Femur (tissue), 1 donor: ENCODE data around the gene PDS5A.
"Not testable (repeated sequence)": the region's sequence is repeated elsewhere in the genome, so short reads cannot be mapped to it uniquely, and the experiment has no call there.

Experiments
- DNase-seq: peaks from one replicate; pipeline ENCODE4 v3.0.0-alpha.2; 2017

Gene PDS5A

DNA sequence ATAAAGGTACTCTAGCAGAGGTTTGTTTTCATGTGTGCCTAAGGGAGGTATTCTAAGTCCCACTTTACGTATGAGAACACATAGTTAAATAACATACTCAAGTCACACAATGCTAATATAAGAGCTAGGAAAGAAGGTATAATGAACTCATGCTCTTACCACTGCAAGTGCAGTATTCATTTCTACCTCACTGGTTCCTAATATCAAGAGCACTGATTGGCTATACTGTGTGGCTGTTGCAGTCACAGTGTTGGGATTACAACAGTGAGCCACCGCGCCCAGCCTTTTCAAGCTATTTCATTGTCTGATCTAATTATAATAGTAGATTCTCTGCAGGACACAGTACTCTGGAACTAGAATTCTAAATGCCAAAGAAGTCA, 84.0 kb downstream of the PDS5A start:
- no peak for DNase-seq

DNA sequence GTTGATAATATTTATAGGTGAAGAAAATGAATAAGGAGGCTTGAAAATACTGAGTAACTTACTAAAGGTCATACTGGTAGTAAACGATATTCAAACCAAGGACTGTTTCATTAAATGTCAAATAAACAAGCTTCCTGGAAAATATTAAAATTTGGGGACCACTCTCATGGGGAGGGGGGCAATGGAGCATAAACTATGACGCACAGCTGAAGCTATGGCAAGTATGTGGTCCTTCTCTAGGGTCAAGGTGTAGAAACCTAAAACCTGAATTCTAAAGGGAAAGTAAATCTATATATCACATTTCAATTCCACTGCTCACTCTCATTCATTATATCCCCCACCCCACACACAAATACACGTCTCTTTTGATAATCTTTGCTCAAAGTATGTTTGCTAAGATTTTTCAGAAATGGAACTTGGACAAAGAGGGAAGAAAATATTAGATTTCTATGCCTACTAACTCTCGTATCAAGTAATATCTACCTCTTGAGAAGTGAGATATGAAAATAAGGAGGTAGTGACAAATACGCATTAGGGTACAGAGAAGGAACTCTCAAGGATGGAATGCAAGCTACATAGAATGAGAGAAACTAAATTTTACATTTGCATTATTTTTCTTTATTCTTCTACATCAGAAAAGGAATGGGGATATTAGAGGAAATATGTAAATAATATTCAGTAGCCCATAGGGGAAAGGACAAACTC, 84.6 kb downstream of the PDS5A start:
- DNase-seq, result no peak

DNA sequence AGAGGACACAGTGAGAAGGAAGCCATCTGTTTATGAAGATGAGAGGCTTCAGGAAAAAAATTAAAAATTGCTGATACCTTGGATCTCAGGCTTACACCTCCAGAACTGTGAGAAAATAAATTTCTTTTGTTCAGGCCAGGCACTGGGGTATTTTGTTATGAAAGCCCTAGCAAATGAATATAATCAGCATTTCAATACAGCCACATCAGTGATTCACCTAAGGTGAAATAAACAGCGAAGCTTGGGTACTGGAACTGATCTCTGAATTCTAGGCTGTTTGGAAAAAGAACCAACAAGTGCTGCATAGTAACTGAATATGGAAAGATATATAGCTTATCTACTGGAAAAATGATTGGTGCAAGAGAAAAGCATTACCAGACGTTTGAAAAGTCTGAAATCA, 88.5 kb downstream of the PDS5A start:
- no peak for DNase-seq

DNA sequence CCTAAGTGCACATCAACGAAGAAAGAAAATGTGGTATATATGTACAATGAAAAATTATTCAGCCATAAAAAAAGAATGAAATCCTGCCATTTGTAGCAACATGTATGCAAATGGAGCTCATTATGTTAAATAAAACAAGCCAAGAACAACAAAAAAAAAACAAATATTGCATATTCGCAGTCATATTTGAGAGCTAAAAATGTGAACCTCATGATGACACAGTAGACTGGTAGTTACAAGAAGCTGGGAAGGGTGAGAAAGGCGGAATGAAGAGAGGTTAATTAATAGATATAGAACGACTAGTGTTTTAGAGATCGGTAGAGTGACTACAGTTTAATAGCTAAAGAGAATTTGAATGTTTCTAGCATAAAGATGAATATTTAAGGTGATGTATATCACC, 89.2 kb downstream of the PDS5A start:
- DNase-seq, result no peak

DNA sequence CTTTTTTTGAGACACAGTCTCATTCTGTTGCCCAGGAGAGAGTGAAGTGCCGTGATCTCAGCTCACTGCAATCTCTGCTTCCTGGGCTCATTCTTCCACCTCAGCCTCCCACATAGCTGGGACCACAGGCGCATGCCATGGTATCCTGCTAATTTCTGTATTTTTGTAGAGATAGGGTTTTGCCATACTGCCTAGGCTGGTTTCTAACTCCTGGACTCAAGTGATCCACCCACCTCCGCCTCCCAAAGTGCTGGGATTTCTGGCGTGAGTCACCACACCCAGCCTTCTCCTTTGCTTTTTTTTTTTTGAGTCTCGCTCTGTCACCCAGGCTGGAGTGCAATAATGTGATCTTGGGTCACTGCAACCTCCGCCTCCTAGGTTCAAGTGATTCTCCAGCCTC, 94.1 kb downstream of the PDS5A start:
- no peak for DNase-seq

DNA sequence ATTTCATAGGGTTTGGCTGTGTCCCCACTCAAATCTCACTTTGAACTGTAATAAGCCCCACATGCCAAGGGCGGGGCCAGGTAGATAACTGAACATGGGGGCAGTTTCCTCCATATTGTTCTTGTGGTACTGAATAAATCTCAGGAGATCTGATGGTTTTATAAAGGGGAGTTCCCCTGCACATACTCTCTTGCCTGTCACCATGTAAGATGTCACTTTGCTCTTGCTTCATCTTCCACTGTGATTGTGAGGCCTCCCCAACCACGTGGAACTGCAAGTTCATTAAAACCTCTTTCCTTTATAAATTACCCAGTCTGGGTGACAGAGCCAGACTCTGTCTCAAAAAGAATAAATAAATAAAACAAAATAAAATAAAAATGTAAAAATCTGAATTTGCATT, 95.9 kb downstream of the PDS5A start:
- DNase-seq, result no peak

DNA sequence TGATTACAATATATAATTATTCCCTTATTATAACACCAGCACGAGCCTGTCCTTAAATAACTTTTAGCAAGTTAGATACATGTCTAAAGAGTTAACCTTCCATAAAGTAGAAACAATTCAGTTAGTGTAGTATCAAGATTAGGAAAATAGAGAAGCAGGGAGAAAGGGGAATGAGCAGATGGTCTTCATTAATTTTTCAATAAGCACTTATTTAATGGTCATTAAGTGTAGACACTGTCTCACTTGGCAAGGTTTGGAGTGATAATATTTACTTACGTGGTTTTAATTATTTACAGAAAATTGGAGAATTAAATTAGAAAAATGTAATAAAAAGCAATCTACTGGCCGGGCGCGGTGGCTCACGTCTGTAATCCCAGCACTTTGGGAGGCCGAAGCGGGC, 99.7 kb downstream of the PDS5A start:
- DNase-seq, result no peak

DNA sequence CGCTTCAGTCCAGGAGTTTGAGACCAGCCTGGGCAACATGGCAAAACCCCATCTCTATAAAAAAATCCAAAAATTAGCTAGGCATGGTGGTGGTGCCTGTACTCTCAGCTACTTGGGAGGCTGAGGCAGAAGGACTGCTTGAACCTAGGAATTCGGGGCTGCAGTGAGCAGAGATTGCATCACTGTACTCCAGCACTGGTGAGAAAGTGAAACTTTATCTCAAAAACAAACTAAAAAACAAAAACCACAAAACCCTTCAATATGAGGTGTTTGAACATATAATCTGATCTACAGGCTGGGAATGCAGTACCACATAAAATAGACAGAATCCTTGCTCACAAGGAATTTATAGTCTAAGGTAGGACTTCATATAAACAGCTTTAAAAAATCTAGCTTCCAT, 103.9 kb downstream of the PDS5A start:
- DNase-seq, result no peak

DNA sequence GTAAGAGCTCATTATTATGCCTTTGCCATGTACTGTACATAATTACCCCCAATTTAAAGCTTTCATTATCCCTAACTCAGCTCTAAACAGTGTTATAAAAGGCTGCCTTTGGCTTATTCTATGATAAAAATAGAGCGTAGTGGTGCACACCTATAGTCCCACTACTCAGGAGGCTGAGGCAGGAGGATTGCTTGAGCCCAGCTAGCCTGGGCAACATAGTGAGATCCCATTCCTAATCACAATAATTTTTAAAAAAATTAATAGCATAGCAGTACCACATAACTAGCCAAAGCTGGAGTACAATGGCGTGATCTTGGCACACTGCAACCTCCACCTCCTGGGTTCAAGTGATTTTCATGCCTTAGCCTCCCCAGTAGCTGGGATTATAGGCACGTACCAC, 112.4 kb downstream of the PDS5A start:
- DNase-seq, result no peak

DNA sequence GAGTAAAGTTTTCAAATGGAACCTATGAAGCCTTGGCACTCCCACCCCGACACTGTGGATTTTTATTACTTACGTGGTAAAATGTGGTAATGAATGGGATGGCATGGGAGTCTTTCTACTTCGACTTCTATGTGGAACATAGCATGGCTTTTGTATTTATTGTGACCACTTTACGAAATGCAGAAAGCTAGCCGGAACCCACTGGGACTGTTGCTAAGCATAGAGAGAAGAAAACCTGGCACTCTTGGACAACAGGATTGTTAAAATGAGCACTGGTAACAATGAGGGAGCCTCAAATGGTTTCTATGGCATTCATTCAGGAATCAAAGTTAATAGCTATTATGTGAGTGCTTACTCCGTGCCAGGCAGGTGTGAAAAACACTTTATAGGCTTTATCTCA, 113.3 kb downstream of the PDS5A start:
- no peak for DNase-seq

DNA sequence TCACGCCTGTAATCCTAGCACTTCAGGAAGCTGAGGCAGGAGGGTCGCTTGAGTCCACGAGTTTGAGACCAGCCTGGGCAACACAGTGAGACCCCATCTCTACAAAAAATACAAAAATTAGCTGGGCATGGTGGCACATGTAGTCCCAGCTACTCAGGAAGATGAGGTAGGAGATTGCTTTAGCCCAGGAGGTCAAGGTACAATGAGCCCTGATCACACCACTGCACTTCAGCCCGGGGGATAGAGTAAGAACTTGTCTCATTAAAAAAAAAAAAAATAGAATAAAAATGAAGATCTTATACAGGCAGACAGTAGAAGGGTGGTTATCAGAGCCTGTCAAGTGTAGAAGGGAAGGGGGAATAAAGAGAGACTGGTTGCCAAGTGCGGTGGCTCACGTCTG, 116.9 kb downstream of the PDS5A start:
- no peak for DNase-seq

DNA sequence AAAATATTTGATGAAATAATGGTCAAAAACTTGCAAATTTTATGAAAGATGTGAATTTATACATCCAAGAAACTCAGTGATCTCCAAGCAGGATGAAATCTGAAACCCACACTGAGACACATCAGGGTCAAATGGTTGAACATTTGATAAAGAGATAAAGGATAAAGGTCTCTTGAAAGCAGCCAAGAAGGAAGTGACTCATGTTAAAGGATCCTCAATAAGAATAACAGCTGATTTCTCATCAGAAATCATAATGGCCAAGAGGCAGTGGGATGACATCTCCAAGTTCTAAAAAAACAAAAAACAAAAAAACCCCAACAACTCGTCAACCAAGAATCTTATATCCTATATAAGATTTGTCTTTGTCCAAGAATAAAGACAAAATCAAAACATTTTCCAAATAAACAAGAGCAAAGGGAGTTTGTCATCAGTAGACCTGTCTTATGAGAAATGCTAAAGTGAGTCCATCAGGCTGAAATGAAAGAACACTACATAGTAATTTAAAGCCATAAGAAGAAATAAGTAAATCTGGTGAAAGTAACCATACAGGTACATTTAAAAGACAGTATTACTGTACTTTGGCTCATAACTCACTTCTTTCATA, 121.7 kb downstream of the PDS5A start:
- no peak for DNase-seq

DNA sequence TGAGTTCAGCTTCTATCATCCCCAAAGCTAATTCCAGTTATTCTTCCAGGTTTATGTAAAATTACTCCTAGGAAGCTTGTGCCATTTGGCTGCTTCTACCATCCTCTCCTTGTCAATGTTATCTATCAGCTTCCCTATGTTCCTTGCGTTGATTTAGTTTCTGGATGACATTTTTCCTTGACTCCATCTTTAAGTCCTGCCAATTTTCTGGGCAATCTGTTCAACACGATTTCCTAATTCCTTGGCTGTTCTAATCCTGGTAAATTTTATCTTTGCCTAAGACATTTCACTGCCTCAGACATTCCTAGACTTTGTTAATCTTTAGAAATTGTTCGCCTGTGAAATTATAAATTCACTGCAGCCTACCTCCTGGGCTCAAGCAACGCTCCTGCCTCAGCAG, 125.1 kb downstream of the PDS5A start:
- DNase-seq, result no peak

DNA sequence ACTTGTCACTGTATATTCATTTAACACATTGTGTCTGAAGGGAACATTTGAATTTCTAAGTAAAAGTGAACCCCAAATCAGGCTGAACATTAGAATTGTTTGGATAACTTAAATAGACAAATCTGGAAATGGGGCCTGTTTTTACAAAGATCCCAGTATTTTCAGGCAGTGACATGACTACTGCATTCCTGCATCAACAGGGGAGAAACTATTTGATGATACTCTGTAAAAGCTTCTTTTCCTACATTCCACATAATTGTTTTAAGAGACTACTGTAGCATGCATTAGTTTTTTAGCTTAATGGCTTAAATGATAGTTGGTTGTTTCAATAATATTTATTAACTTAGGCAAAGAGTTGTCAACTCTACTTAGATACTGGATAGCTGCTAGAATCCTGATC, 127.0 kb downstream of the PDS5A start:
- no peak for DNase-seq

DNA sequence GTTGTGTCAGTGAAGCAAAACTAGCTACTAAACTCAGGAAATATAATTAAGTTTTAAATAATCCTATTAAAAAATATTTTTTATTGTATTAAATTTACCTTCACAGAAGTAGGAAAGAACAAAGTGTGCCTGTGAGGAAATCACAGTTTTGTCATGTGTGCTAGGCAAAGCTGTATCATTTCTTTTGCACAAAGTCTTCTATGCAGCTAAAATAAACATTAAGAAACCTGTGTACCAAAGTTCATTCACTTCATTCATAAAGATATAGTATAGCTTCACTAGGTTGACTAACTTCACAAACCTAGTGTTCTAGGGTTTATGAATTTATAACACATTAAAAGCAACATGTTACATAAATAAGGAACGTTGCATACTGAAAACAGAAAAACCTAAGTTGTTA, 131.0 kb downstream of the PDS5A start:
- no peak for DNase-seq

DNA sequence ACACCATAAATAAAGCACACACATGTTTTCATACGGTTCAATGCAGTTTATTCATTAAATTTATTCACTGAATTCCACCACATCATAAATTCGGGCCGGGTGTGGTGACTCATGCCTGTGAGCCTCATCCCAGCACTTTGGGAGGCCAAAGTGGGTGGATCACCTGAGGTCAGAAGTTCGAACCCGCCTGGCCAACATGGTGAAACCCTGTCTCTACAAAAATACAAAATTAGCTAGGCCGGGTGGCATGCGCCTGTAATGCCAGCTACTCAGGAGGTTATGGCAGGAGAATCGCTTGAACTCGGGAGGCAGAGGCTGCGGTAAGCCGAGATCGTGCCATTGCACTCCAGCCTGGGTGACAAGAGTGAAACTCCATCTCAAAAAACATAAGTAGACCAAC, 131.6 kb downstream of the PDS5A start:
- DNase-seq, result no peak

DNA sequence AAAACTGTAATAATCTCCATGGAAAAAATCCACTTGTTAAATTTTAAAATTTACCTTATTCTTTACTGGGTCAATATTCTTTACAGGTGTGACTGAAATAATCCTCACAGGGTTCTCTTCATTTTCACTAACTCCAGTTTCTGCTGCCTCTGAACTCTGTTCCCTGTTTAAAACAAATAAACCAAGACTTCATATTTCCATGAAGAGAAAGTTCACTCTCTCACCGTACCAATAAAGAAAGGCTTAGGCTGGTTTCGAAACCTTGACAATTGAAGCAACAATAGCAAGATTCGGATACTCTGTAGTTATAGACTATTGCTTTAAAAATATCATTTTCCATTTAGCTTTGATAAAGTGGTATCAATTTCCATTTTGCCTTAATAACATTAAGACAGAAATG, 135.8 kb downstream of the PDS5A start:
- no peak for DNase-seq

DNA sequence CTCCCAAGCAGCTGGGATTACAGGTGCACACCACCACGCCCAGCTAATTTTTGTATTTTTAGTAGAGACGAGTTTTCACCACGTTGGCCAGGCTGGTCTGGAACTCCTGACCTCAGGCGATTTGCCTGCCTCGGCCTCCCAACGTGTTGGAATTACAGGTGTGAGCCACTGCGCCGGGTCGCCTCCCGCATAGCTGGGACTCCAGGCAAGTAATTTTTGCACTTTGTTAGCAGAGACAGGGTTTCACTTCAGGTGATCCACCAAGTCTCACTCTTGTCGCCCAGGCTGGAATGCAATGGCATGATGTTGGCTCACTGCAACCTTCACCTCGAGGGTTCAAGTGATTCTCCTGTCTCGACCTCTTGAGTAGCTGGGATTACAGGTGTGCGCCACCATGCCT, 137.2 kb downstream of the PDS5A start:
- not testable (repeated sequence) for DNase-seq

DNA sequence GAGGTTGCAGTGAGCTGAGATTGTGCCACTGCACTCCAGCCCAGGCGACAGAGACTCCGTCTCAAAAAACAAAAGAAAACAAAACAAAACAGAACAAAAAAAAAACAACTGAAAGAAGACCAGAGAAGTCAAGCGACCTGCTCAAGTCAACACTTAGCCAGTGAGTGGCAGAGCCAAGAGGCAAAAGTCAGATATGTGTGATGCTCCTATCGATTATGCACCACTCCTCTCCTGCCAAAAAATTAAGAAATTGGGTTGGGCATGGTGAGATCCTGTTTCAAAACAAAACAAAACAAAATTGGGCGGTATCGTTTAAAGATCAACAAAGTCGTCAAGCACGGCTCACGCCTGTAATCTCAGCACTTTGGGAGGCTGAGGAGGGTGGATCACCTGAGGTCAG, 137.7 kb downstream of the PDS5A start:
- no peak for DNase-seq

DNA sequence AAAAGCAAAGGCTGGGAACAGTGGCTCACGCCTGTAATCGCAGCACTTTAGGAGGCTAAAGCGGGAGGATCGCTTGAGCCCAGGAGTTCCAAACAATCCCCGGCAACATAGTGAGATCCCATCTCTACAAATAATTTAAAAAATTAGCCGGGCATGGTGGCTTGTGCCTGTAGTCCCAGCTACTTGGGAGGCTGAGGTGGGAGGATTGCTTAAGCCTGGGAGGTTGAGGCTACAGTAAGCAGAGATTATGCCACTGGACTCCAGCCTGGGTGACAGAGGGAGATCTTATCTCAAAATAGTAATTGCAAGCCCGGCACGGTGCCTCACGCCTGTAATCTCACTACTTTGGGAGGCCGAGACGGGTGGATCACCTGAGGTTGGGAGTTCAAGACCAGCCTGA, 139.3 kb downstream of the PDS5A start:
- DNase-seq, result not testable (repeated sequence)

DNA sequence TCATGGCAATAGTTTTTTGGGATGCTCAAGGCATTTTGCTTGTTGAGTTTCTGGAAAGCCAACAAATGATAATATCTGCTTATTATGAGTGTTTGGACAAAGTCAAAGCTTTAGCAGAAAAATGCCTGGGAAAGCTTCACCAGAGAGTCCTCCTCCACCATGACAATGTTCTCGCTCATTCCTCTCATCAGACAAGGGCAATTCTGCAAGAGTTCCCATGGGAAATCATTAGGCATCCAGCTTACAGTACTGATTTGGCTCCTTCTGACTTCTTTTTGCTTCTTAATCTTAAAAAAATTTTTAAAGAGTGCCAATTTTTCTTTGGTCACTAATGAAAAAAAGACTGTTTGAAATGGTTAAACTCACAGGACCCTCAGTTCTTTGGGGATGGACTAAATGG, 143.4 kb downstream of the PDS5A start:
- no peak for DNase-seq

DNA sequence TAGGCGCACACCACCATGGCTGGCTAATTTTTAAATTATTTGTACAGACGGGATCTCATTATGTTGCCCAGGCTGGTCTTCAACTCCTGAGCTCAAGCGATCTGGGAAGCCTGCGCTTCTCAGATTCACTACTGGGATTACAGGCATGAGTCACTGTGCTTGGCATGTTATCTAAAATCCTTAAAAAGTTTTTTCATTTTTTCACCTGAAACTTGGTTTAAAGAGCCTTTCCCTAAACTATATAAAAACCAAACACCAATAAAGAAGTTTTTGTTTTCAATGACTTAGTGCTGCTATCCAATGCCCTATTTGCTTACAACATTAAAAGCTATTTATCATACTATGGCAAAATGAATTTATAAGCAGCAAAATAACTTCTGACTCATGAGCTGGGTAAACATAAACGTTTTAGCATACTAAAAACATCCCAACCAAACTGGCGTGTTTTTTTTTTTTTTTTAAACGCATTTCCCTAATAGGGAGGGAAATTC, 151.9 kb downstream of the PDS5A start:
- DNase-seq, result no peak

DNA sequence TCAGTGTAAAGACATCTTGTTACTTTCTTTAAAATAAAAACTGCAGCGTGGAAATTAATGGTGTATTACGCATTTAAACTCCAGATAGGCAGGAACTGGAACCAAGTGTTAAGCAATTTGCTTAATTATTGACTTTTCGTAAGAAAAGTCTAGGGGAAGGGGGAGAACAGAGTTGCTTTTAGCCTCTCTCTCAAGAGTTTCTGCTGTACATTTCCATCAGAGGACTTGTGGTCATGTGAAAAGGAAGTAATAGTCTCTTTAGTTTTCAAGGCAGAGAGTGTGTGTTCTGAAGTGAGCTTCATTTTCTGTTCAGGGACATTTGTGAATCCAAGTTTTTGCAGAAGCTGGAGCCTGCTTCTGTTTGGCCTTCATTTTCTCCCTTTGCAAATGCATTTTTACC, 152.6 kb downstream of the PDS5A start:
- DNase-seq, result no peak

DNA sequence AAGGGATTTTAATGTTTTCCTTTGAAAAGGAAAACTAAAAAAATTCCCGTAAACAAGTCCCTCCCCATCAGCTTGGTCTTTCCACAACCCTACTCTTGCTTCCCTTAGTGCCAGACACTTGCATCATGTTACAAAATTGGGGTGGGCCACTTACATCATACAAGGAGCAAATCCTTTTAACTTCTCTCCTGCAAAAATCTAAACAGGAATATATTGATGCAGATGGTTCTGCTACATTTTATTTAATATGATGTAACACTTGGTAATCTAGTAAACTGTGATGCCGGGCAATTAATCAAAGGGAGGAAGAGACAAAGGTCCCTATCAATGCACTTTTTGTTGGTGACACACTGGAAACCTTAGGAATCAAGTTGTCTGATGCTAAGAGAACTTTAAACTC, 154.5 kb downstream of the PDS5A start:
- peak; percentile 37 for DNase-seq

DNA sequence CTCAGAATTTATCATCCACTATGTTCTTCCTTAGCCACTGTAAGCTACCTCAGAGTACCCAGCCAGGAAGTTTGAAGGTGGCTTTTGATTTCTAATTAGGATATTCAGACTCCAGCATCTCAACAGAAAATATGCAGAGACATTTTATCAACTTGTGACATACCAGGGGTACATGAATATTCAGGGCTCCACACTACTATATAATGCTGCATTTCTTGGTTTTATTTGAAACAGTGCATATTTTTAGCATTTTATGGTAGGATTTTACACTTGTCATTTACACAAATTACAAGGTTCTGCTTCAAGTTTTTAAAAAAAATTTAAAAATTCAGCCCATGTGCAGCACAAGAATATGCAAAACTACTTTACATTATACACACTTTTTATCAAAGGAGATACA, 155.0 kb downstream of the PDS5A start:
- no peak for DNase-seq
